ENCODE measurements around the gene TEKT2.

Gene TEKT2

GRCh38 chr1:36134505-36135329 is 50.8 kb downstream of the TEKT2 start:
- no peak for DNase-seq

- no peak for DNase-seq
Observed at GRCh38 chr1:36135330-36135667, 51.4 kb downstream of the TEKT2 start.

DNA sequence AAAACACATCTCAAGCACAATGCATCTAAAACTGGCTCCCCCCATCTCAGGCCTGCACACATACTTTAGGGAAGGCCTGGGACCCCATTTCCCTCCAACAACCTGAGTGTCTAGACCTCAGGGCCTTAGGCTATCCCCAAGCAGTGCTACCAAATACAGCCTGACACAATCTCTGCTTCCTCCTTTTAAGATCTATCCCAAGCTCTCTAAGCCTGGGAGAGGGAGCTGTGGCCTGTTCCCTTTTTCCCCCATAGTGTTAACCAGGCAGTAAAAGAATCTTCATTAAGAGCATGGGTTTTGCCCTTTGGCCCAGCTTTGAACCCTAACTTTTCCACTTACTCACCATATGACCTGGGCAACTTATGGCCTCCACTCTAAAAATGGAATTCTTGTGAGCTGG is 51.9 kb downstream of the TEKT2 start:
- no peak for DNase-seq

DNA sequence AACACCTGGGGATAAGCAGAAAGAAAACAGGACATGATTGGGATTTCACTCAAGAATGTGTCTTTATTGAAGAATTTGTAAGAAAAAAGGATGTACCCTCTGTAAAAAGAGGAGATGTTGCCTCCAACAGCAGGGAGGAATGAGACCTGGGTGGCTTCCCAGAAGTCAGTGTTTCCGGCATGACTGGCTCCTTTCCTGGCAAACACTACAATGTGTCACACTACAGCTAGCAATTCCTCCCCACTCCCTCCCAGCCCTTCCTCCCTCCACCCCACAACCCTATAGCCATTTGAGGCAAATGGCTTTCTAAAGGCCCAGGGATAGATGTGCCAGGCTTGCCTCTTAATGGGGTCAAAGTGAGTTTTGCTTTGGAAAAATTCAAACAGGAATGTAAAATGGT is 52.6 kb downstream of the TEKT2 start:
- DNase-seq: no peak

DNA sequence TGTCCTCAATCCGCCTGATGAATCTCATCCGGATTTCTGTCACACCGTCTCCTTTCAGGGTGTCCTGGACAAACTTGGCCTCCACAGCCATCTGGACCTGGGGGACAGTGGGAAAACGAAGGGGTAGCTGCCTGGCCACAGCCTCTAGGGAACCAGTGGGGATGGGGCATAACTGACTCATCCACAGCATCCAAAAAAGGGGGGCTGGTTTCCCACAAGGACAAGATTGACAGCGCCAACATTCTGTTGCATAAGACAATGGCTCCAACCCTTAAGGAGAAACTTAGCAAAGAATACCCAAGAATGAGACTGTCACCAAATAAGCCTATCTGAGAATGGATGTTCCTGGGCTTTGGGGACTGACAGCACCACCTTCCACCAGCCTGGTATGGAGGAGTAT is 53.3 kb downstream of the TEKT2 start:
- DNase-seq: no peak

GRCh38 chr1:36137776-36138175 is 53.9 kb downstream of the TEKT2 start:
- peak; percentile 92 for DNase-seq
